Naive thymus-derived CD4-positive, alpha-beta T cell (primary cell): ENCODE measurements around the gene CDK14. TPM values are rescaled to one million over a fixed set of nuclear protein-coding genes. Genes with fewer than 3 reads are reported as not detected.

Experiments used
- ATAC-seq: fragments of 150-1000 bp; cut with Tn5 transposase; 2 replicates; pipeline ENCODE4 v1.10.0; 2021; ENCODE audit warnings: mild to moderate bottlenecking, moderate library complexity
- CTCF ChIA-PET: fragments of 350-600 bp; sonication (Branson Sonifier 250); formaldehyde crosslinking; loops from one replicate; lab custom pipeline; 2021; ENCODE audit warnings: antibody characterized with exemption; lab: Charles Lee
- POLR2A ChIA-PET: fragments of 350-600 bp; sonication (Branson Sonifier 250); formaldehyde crosslinking; loops from one replicate; lab custom pipeline; 2021; ENCODE audit warnings: antibody characterized with exemption, inconsistent platforms; lab: Charles Lee
- DNase-seq, 9 donors: peaks; one replicate each; pipeline versions ENCODE4 v3.0.0 to v3.0.0-alpha.2; 2020 to 2022; ENCODE audit warnings: mixed read lengths in 1 of 9
- H3K27ac ChIP-seq: one replicate; pipeline ENCODE4 v1.7.0; 2013; ENCODE audit warnings: mild to moderate bottlenecking, low read depth, low read length, moderate library complexity
- H3K27me3 ChIP-seq, 2 donors: one replicate each; pipeline ENCODE4 v1.7.0; 2013; ENCODE audit warnings: low read length in 2 of 2, mild to moderate bottlenecking in 2 of 2, moderate library complexity in 2 of 2; ENCODE audit not compliant: control insufficient read depth in 2 of 2, insufficient read depth in 2 of 2
- H3K36me3 ChIP-seq, 3 experiments: 1 replicate in 2 of 3; 2 replicates in 1 of 3; pipeline ENCODE4 v1.7.0; 2013; ENCODE audit warnings: low read length in 3 of 3, mild to moderate bottlenecking in 3 of 3, moderate library complexity in 1 of 3; ENCODE audit not compliant: insufficient read depth in 3 of 3, control insufficient read depth in 2 of 3
- H3K4me1 ChIP-seq, 2 donors: one replicate each; pipeline ENCODE4 v1.7.0; 2013; ENCODE audit warnings: low read length in 2 of 2, mild to moderate bottlenecking in 2 of 2, moderate library complexity in 1 of 2; ENCODE audit not compliant: control insufficient read depth in 2 of 2, insufficient read depth in 2 of 2
- H3K4me3 ChIP-seq: 2 replicates; pipeline ENCODE4 v1.7.0; 2013; ENCODE audit warnings: mild to moderate bottlenecking, low read length
- H3K9me3 ChIP-seq, 3 experiments: 1 replicate in 2 of 3; 2 replicates in 1 of 3; pipeline ENCODE4 v1.7.0; 2013; ENCODE audit warnings: low read length in 3 of 3; ENCODE audit not compliant: control insufficient read depth in 2 of 3
- H3K27ac Mint-ChIP-seq, 9 donors: one replicate each; pipeline ENCODE4 v1.8.0; 2020 to 2022; ENCODE audit warnings: mixed read lengths in 9 of 9, mild to moderate bottlenecking in 8 of 9, moderate library complexity in 5 of 9, inconsistent platforms in 2 of 9
- H3K27me3 Mint-ChIP-seq, 5 donors: one replicate each; pipeline ENCODE4 v1.8.0; 2021 to 2022; ENCODE audit warnings: mixed read lengths in 5 of 5, mild to moderate bottlenecking in 1 of 5
- H3K36me3 Mint-ChIP-seq, 5 donors: one replicate each; pipeline ENCODE4 v1.8.0; 2020 to 2022; ENCODE audit warnings: mixed read lengths in 5 of 5, mild to moderate bottlenecking in 3 of 5, inconsistent platforms in 1 of 5
- H3K4me1 Mint-ChIP-seq, 7 donors: one replicate each; pipeline ENCODE4 v1.8.0; 2020 to 2022; ENCODE audit warnings: mixed read lengths in 7 of 7, mild to moderate bottlenecking in 3 of 7, inconsistent platforms in 1 of 7
- H3K4me3 Mint-ChIP-seq, 10 donors: one replicate each; pipeline ENCODE4 v1.8.0; 2020 to 2022; ENCODE audit warnings: mild to moderate bottlenecking in 10 of 10, mixed read lengths in 10 of 10, moderate library complexity in 6 of 10, inconsistent platforms in 2 of 10
- H3K9me3 Mint-ChIP-seq, 11 donors: one replicate each; pipeline ENCODE4 v1.8.0; 2020 to 2022; ENCODE audit warnings: mixed read lengths in 11 of 11, mild to moderate bottlenecking in 4 of 11, inconsistent platforms in 1 of 11, moderate library complexity in 1 of 11
- intact Hi-C, 2 donors: fragments of 100-400 bp; cut with micrococcal nuclease; formaldehyde crosslinking; loops; one replicate each; pipeline ENCODE4 v1.15.1; 2023
- polyA plus RNA-seq, 2 donors: library from polyadenylated mRNA; unstranded; fragments of 300-500 nt; fragmentation: Illumina TruSeq; gene quantifications; one replicate each; pipeline ENCODE4 v1.2.3, GENCODE V29; 2021
- total RNA-seq, 6 experiments: library from RNA in 5 of 6; stranded (reverse) in 5 of 6; gene quantifications; 1 replicate in 5 of 6; 2 replicates in 1 of 6; pipeline ENCODE4 v1.2.3 and lab custom pipeline; 2021 to 2026

Gene CDK14
- total and polyA plus RNA-seq, 7 experiments from 2014 or later: 0.05 to 9.9 (median 0.72) TPM; not detected in 1

DNA sequence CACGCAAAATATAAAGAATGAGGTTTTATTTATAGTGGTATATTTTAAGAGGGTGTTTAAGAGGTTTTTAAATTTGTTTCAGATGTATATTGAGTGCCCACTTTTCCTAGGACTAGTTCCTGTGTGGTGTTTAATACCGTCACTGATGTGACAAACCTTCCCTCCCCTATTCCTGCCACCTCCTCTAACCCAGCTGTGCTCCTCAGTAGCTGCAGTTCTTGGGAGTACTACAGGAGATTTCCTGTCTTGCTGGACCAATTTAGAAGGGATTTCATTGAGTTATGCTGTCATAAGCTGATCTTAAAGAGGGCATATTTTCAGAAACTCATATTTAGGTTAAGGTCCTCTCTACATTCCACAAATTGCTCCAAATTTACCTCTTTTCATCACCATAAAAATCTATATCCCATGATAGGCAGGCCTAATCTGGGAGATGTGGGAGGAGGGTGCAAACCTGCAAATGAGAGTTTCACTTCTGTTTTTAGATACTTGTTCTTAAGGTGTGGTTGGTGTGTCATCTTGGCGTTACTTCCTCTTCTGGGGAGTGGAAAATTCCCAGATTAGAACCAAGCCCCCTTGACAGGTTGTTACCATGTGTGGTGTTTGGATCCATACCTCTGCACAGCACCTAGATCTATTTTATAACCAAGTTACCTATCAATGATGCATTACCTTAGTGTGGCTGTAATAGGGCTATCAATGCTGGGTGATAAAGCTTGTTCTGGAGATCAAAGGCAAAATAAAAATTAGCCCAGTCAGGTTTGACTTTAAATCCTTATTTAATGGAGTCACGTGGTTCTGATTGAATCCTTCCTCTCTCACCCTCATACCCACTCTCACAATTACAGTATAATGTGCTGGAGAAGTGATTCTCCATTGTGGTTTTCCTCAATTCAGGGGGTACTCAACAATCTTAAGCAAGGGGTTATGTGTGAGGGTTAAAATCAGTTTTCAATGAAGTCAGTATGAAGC, 141.1 kb downstream of the CDK14 start:
- H3K9me3 ChIP-seq: no peaks in the 10 kb centered on the region
- Mint-ChIP-seq H3K4me1 (peaks cover 0 to 5% (median 0%) of the 10 kb centered on the region in 7 donors), H3K27ac (peak overlapping the region in 1 of 9 donors; percentile 11), H3K9me3 (peaks cover 0 to 19% (median 10%) of the 10 kb centered on the region in 11 donors), H3K36me3 (peaks cover 0 to 9% (median 0%) of the 10 kb centered on the region in 5 donors), H3K27me3 (peaks cover 0 to 9% (median 0%) of the 10 kb centered on the region in 5 donors), H3K4me3 (no peak overlapping the region)
- H3K27ac ChIP-seq: no peak overlapping the region
- H3K4me1 ChIP-seq: no peaks in the 10 kb centered on the region
- intact Hi-C loops: no loop called here
- H3K27me3 ChIP-seq: no peaks in the 10 kb centered on the region
- POLR2A ChIA-PET: no interaction called here
- CTCF ChIA-PET: no interaction called here
- ATAC-seq (peak; percentile 45), DNase-seq (no peak)
- no peak overlapping the region for H3K4me3 ChIP-seq
- H3K36me3 ChIP-seq: no peaks in the 10 kb centered on the region

DNA sequence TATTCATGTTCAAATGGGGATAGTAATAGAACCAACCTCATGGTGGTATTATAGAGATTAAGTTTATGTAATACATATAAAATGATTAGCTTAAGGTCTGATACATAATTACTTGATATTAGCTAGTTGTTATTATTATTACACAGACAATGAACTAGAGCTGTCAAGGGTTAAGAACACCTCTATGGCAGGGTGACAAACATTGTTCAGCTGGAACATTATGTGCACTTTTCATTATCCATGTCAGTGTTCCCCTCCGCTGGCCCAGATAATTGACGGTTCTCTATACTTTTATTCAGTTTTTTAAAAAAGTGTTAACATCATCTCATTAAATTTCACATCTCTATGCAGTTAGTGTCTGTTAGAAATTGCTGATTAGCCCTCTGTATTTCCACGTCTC, 142.1 kb downstream of the CDK14 start:
- Histone ChIP-seq H3K27ac (no peak overlapping the region), H3K4me1 (no peaks in the 10 kb centered on the region), H3K9me3 (no peaks in the 10 kb centered on the region), H3K36me3 (no peaks in the 10 kb centered on the region), H3K27me3 (no peaks in the 10 kb centered on the region), H3K4me3 (no peak overlapping the region)
- H3K27ac Mint-ChIP-seq: no peak overlapping the region
- peaks cover 0 to 5% (median 0%) of the 10 kb centered on the region in 7 donors for H3K4me1 Mint-ChIP-seq
- ChIA-PET POLR2A (no interaction called here), CTCF (no interaction called here)
- H3K9me3 Mint-ChIP-seq: peaks cover 0 to 13% (median 5%) of the 10 kb centered on the region in 11 donors
- ATAC-seq (no peak), DNase-seq (no peak)
- peaks cover 0 to 4% (median 0%) of the 10 kb centered on the region in 5 donors for H3K36me3 Mint-ChIP-seq
- intact Hi-C loops: no loop called here
- H3K4me3 Mint-ChIP-seq: no peak overlapping the region
- H3K27me3 Mint-ChIP-seq: peaks cover 0 to 4% (median 0%) of the 10 kb centered on the region in 5 donors

DNA sequence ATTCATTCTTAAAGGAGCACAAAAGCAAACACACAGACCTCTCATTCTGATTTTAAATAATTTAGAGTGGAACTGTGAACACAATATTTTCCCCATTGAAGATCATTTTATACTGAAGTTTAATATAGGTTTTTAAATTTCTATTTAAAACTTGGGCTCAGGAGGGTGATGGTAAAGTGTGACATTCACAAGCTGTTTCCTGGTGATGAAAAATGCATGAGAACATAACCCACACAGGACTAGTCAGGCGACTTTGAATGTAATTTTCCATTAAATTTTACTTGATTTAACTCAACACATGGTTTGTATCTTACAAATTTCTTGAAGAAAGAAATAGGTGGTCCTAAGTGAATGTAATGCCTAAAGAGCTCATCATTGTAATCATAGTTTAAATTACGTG, 143.6 kb downstream of the CDK14 start:
- DNase-seq (no peak), ATAC-seq (no peak)
- H3K9me3 Mint-ChIP-seq: peaks cover 0 to 4% (median 0%) of the 10 kb centered on the region in 11 donors
- Histone ChIP-seq H3K27ac (no peak overlapping the region), H3K4me1 (no peaks in the 10 kb centered on the region), H3K27me3 (no peaks in the 10 kb centered on the region), H3K4me3 (no peak overlapping the region), H3K9me3 (no peaks in the 10 kb centered on the region), H3K36me3 (no peaks in the 10 kb centered on the region)
- intact Hi-C loops: no loop called here
- CTCF ChIA-PET: no interaction called here
- no peak overlapping the region for H3K4me3 Mint-ChIP-seq
- POLR2A ChIA-PET: no interaction called here
- H3K27me3 Mint-ChIP-seq: peaks cover 0 to under 1% (median 0%) of the 10 kb centered on the region in 5 donors
- no peaks in the 10 kb centered on the region for H3K36me3 Mint-ChIP-seq
- peaks cover 0 to 5% (median 0%) of the 10 kb centered on the region in 7 donors for H3K4me1 Mint-ChIP-seq
- H3K27ac Mint-ChIP-seq: no peak overlapping the region

DNA sequence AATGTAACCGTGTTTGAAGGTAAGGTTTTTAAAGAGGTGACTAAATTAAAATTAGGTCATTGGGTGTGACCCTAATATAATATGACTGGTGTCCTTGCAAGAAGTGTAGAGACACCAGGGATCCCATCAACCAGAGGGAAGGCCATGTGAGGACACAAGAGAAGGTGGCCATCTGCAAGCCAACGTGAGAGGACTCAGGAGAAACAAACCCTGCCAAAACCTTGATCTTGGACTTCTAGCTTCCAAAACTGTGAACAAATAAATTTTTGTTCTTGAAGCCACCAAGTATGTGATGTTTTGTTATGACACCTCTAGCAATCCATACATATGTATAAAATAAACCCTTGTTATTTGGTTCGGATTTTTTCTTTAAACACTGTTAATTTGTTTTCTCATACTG, 144.3 kb downstream of the CDK14 start:
- no peaks in the 10 kb centered on the region for H3K27me3 ChIP-seq
- intact Hi-C loops: no loop called here
- Mint-ChIP-seq H3K27me3 (peaks cover 0 to 4% (median 0%) of the 10 kb centered on the region in 5 donors), H3K4me1 (peaks cover 0 to 5% (median 0%) of the 10 kb centered on the region in 7 donors), H3K36me3 (no peaks in the 10 kb centered on the region), H3K9me3 (peaks cover 0 to 3% (median 0%) of the 10 kb centered on the region in 11 donors), H3K27ac (no peak overlapping the region), H3K4me3 (no peak overlapping the region)
- H3K9me3 ChIP-seq: no peaks in the 10 kb centered on the region
- H3K4me3 ChIP-seq: no peak overlapping the region
- ATAC-seq (no peak), DNase-seq (no peak)
- H3K27ac ChIP-seq: no peak overlapping the region
- ChIA-PET POLR2A (no interaction called here), CTCF (no interaction called here)
- H3K4me1 ChIP-seq: no peaks in the 10 kb centered on the region
- no peaks in the 10 kb centered on the region for H3K36me3 ChIP-seq

DNA sequence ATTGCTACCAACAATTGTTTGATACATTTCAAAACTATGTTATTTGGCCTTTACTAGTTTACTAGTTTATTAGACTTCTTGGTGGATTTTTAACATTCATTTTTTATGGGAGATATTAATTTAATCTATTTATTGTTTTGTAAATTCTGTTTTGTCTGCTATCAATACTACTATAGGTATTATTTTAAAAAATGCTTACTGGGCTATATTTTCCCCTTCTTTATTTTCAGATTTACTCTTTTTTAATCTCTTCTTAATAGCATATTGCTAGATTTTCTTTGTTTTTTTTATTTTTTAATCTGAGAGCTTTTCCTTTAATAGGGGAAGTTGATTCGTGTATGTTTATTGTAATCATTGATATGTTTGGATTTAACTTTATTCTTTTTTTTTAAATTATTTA, 147.5 kb downstream of the CDK14 start:
- DNase-seq (no peak), ATAC-seq (no peak)
- H3K27me3 ChIP-seq: no peaks in the 10 kb centered on the region
- CTCF ChIA-PET: no interaction called here
- H3K4me3 Mint-ChIP-seq: no peak overlapping the region
- no peak overlapping the region for H3K27ac ChIP-seq
- POLR2A ChIA-PET: no interaction called here
- H3K36me3 Mint-ChIP-seq: no peaks in the 10 kb centered on the region
- H3K9me3 Mint-ChIP-seq: peaks cover 0 to 6% (median 0%) of the 10 kb centered on the region in 11 donors
- no peak overlapping the region for H3K27ac Mint-ChIP-seq
- no peak overlapping the region for H3K4me3 ChIP-seq
- H3K9me3 ChIP-seq: no peaks in the 10 kb centered on the region
- no peaks in the 10 kb centered on the region for H3K4me1 ChIP-seq
- H3K36me3 ChIP-seq: no peaks in the 10 kb centered on the region
- H3K4me1 Mint-ChIP-seq: no peaks in the 10 kb centered on the region
- H3K27me3 Mint-ChIP-seq: peaks cover 0 to 4% (median 0%) of the 10 kb centered on the region in 5 donors
- intact Hi-C loops: no loop called here

DNA sequence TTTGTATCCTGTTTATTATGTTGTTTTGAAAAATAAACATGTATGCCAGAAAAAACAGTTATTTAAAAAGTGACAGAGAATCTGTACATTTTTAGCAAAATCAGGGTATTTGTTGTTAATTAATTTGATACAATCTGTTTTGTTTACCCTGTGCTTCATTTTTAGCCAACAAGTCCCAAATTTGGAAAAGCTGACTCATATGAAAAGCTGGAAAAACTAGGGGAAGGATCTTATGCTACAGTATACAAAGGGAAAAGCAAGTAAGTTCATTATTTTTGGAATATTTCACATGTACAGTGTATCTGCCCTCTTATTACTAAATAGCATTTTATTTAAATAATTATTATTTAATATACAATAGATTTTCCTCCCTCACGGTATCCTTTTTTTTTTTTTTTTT, 151.4 kb downstream of the CDK14 start:
- no peaks in the 10 kb centered on the region for H3K4me1 ChIP-seq
- H3K27ac ChIP-seq: no peak overlapping the region
- Mint-ChIP-seq H3K4me1 (no peaks in the 10 kb centered on the region), H3K27me3 (peaks cover 0 to 15% (median 0%) of the 10 kb centered on the region in 5 donors), H3K27ac (no peak overlapping the region), H3K9me3 (peaks cover 0 to 6% (median 0%) of the 10 kb centered on the region in 11 donors), H3K36me3 (no peaks in the 10 kb centered on the region), H3K4me3 (no peak overlapping the region)
- CTCF ChIA-PET: no interaction called here
- H3K9me3 ChIP-seq: no peaks in the 10 kb centered on the region
- H3K36me3 ChIP-seq: no peaks in the 10 kb centered on the region
- intact Hi-C loops: no loop called here
- H3K27me3 ChIP-seq: no peaks in the 10 kb centered on the region
- POLR2A ChIA-PET: no interaction called here
- no peak overlapping the region for H3K4me3 ChIP-seq
- DNase-seq: no peak
- no peak for ATAC-seq
